Activated CD4-positive, alpha-beta T cell treated with anti-CD3 and anti-CD28 coated beads, Interleukin-2, Interleukin-6, amounts not matched to agents 100 ng/mL and 50 ng/mL, durations not matched to agents 16 hours and 8 hours (primary cell): ENCODE data around the gene SCGB1A1.

Source experiments
- DNase-seq: peaks from one replicate; pipeline ENCODE4 v3.0.0-alpha.2; 2020

The SCGB1A1 gene

DNA sequence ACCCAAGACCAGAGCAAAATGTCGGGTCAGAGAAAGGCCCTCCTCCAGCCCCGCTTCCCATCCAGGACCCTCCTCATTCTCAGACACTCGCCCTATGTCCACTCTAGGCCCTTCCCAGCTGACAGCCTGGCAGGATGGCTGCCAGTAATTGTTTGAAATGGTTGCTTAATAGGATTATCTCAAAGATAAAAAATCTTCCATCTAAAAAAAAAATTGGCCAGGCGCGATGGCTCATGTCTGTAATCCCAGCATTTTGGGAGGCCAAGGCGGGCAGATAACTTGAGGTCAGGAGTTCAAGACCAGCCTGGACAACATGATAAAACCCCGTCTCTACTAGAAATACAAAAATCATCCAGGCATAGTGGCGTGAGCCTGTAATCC is 32.4 kb downstream of the SCGB1A1 start:
- no peak for DNase-seq

DNA sequence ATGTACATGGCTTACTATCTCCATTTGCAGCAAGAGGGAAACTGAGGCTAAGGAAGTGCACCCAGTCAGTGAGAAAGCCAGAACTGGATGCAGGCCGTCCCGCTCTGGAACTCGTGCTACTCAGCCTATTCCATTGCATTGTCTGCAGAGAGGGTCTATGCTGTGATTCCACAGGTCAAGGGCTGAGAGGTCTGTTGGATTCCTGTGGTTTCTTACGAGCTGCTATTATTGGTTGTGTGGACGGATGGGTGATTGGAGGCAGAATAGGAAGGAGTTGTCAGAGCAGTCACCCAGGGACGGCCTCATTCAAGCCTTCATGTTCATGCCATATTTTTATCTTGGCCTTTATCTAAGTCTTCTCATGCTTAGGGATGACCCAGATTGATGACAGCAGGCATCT is 33.4 kb downstream of the SCGB1A1 start:
- no peak for DNase-seq

DNA sequence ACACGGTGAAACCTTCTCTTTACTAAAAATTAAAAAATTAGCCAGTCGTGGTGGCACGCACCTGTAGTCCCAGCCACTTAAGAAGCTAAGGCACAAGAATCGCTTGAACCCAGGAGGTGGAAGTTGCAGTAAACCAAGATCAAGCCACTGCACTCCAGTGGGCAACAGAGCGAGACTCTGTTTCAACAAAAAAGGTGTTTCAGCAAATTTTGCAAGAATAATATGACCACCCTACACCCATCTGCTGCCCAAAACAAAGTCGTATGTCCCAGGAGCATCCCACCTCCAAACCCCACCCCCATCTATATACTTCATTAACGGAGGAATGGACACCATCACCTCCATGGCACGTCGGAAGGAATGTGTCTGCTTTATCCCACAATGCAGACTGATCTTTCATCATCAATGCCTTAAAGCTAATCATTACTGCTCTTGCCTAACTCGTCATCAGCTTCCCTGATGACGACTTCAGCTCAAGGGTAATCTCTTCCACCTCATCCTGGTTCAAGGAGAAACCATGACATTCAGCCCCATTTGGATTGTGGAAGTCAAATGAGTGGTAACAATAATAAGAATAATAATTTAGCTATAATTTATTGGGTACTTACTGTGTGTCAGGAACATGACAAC is 34.1 kb downstream of the SCGB1A1 start:
- DNase-seq, result no peak

DNA sequence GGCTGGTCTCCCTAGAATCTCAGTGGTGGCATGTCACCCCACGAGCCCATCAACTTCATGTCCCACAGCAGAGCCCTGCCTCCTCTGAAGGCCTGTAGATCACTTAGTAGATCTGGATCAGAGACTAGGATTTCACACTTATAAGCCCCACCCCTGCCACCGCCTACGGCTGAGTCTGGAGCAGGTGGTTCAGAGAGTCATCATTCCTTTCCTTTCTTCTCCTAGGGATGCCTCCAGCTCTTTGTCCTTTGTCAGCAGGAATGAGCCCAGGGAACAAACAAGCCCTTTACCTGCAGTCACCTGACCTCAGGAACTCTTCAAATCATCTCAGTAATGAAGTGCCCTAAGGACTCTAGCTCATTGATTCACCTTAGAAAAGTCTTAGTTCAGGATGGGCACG is 37.8 kb downstream of the SCGB1A1 start:
- no peak for DNase-seq

DNA sequence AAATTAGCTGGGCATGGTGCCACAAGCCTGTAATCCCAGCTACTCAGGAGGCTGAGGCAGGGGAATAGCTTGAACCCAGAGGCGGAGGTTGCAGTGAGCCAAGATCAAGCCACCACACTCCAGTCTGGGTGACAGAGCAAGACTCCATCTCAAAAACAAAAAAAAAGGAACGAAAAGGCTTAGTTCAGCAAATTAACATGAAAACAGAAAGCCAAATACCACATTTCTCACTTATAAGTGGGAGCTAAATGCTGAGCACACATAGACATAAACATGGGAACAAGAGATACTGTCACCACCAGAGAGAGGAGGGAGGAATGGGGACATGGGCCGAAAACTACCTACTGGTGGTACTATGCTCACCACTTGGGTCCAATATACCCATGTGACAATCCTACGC is 38.6 kb downstream of the SCGB1A1 start:
- no peak for DNase-seq

DNA sequence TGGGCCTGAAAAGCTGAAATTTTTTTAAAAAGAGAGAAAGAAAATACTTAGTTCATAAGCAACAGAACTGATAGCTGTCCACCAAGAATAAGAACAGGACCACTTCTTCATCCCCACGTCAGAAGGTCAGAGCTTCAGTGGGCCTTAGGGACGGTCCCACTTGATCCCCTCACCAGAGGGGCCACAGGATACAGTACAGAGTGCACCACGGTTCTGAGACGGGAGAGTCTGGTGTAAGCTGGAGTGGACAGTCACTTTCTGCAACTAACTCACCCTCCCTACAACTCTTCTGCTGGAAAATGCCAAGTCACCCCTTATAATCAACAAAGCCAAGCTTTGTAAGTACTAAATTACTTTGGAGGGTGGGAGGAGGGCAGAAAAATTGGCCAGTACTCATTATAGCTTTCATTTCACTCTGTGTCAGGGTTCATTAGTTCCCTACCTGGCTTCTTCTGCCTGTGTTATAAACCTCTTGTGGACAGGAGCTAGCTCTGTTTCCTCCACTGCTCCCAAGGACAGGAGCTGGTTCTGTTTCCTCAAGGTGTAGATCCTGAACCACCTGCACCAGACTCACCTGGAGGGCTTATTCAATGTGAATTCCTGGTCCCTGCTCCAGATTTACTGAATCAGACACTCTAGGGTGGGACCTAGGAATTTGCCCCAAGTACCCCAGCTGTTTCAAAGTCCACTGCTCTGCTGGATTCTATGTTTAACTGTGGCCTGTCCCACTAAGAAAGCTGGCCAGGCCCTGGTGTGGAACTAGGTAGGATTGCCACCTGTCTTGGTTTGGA is 39.6 kb downstream of the SCGB1A1 start:
- no peak for DNase-seq

DNA sequence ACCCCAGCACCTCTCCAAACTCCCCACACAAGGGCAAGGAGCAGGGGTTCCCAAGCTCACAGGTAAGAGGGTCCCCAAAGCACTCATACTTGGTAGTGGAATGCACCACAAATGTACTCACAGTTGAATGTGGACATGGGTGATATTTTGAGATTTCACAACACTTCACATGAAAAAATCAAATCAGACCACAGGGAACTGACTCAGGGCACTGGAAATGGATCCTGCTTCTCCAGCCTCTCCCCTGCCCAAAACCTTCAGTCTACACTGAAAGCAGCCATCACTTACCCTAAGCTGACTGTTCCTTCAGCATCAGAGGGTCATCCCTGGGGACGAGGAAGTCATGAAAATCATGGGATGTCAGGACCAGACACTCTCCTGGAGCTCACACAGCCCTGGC is 40.2 kb downstream of the SCGB1A1 start:
- DNase-seq, result no peak

DNA sequence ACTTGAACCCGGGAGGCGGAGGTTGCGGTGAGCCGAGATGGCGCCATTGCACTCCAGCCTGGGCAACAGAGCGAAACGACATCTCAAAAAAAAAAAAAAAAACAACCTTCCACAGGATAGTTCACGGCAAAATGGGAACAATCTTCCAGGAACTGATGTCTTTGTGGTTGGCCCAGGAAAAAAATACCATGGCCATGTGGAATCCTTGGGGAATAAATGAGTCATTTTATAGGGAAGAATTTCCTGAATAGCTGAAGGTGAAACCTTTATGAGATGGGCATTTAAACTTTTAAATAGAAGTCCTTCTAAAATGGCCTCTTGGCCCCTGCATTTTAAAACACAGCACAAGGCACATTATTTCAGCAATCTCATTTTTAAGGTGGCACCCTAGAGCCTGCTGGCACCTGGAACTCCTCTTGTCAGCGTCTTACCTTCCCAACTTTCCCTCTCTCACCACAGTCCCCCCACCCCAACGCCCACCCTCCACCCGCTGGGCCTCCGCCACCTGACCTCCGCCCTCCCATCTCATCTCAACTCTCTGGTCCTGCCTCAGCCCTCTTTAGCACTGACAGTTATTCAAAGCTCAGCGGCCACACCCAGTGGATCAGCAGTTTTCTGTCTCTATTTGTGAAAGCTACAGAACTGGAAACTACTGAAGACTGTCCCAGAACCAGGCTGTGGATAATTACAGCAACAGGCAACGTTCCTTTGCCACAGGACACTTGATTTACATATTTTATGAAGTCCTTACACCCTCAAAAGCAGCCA is 43.1 kb downstream of the SCGB1A1 start:
- no peak for DNase-seq

DNA sequence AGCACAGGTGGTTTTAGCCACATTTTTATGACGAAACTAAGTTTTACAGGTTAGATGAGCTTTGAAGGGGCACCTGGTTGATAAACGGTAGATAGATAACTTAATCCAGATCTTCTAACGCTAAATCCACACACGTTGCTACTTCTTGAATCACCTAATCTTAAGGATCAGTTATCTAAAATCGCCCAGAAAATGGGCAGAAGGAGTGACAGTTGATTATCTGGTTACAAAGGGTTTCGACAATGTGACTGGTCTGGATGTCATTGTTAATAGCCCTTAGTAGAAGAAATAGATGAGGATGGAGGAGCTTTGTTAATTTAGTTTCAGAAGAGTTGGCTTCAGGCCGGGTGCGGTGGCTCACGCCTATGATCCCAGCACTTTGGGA is 43.7 kb downstream of the SCGB1A1 start:
- DNase-seq, result no peak

DNA sequence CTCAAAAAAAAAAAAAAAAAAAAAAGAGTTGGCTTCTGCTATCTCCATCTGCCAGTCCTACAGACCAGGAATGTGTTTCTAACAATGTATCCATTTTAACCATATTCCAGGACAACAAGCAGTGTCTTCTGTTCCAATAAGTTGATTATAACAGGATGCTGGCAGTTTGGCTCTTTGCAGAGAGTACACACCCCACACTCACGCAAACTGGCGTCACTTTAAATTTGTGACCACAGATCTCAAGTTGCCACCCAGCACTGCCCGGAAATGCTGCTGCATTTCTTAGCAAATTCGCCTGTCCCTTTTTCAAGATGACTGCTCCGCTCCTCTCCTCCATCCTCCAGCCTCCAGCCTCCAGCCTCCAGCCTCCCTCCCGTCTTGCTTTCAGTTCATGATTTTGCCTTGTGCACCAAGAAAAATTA is 44.3 kb downstream of the SCGB1A1 start:
- DNase-seq, result peak; percentile 57

DNA sequence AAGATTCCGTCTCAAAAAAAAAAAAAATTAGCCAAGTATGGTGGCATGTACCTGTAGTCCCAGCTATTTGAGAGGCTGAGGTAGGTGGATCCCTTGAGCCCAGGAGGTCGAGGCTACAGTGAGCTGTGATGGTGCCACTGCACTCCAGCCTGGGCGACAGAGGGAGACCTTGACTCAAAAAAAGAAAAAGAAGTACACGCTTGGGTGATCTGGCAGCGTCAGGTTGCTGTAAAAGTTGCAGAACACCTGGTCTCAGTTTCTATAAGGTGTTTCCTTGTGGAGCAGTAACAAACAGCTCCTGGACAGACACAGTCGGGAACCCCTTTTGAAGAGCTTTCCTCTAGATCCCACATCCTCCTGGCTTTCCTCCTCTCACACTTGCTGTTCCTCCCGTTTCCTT is 45.8 kb downstream of the SCGB1A1 start:
- no peak for DNase-seq

DNA sequence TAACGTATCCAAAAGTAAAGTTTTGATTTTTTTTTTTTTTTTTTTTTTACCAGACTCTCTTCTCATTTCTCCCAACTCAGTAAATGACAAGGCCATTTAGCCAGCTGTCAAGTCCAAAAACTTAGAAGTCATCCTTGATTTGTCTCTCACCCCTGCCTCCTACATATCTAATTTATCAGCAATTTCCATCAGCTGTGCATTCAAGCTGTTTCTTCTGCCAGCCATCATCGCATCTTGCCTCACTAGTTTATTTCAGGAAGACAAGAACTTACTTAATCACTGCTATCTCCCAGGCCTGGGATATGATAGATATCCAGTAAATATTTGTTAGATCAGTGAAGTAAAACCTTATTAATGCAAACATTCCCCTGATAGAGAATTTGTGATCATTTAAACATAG is 47.6 kb downstream of the SCGB1A1 start:
- DNase-seq, result no peak

DNA sequence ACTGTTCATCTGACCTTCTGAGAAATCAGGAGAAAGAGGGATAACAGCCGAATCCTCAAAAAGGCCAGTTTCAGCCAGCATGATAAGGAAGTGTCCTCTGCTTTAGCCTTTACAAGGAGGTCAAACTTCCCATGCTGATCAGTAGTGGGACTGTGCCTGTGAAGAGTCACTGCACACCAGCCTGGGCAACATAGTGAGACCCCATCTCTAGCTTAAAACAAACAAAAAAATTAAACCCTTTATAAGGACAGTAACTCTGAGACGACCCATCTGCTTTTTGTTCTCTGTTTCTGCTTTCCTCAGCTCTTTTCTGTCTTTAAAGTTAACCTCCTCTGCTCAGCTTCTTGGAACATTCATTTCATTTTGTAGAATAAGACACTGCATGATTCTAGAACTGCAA is 49.7 kb downstream of the SCGB1A1 start:
- DNase-seq, result no peak

DNA sequence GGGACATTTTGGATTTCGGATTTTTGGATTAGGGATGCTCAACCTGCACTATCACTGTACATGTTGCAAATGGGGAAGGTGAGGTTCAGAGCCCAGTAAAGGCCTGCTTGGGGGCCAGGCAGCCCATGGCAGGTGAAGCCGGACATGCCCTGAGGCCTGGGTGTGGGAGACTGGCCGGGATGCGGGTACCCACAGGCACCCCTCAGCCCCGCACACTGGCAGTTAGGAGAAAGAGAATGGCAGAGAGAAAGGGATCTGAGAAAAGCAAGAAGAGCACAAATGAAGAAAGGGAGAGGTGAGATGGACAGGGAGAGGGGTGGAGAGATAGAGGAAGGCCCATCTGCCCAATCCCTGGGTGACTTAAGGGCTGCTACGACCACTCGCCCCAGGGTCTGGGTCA is 52.8 kb downstream of the SCGB1A1 start:
- DNase-seq, result no peak

DNA sequence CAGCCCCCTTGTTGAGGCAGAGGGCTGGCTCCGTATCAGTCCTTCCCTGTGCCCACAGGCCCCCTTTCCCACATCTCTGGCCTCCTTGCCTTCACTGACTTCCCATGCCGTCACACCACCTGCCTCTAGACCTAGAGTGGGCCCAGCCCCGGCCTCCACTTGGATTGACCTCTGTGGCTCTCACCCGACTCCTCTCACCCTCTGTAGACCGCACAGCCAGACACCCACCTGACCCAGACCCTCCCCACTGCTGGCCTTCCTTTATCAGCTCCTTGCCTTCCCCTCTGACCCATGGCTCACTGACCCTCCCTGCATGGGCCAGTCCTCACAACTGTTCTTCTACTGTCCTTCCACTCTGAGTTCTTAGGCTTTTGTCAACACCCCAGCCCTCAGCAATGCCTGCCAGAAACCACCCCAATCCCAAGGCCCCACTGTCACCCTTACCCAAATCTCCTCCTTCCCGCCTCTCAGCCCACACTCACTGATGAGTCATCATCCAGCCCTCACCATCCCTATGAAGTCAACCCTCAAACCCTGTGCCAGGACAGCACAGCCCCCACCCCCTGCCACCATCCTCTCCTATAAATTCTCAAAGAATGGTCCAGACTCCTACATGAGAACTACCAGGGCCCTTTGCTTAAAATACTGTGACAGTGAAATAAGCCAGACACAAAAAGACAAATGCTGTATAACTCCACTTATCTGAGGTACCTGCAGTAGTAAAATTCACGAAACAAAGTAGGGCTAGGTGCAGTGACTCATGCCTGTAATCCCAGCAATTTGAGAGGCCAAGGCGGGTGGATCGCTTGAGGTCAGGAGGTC is 53.4 kb downstream of the SCGB1A1 start:
- no peak for DNase-seq
